NCI-H2081 treated with DMSO at 0.1 percent for 48 hours (cell line): ENCODE results near the gene SPATS1.

Source experiments
- DNase-seq: peaks from one replicate; lab custom pipeline; 2025; lab: John Stamatoyannopoulos, UW

SPATS1 gene

GRCh38 chr6:44388887-44389286 is 46.4 kb downstream of the SPATS1 start:
- DNase-seq: no peak

GRCh38 chr6:44390158-44390683 is 47.8 kb downstream of the SPATS1 start:
- no peak for DNase-seq
